Fibroblast of mammary gland (primary cell): ENCODE measurements around the gene YEATS2.

Experiments used
- DNase-seq: peaks from one replicate; pipeline ENCODE4 v3.0.0-alpha.2; 2010; ENCODE audit warnings: low read depth
- H3K4me3 ChIP-seq: 2 replicates; pipeline ENCODE4 v1.5.1; 2011; ENCODE audit warnings: low read depth, mild to moderate bottlenecking, low read length, moderate library complexity; ENCODE audit not compliant: control insufficient read depth
- CTCF ChIP-seq: conservative IDR thresholded peaks from 2 replicates; pipeline ENCODE4 v1.5.1; 2011; ENCODE audit warnings: low read depth, low read length, inconsistent platforms; ENCODE audit not compliant: control insufficient read depth, insufficient read depth

YEATS2 gene

GRCh38 chr3:183845090-183845489 lies 147.5 kb downstream of the YEATS2 start:
- no peak overlapping the region for H3K4me3 ChIP-seq
- DNase-seq: no peak
- no peak for TF ChIP-seq CTCF

GRCh38 chr3:183845608-183846288 lies 148.2 kb downstream of the YEATS2 start:
- DNase-seq: peak; percentile 31
- TF ChIP-seq CTCF: no peak
- H3K4me3 ChIP-seq: no peak overlapping the region

- H3K4me3 ChIP-seq: no peak overlapping the region
- DNase-seq: no peak
- no peak for TF ChIP-seq CTCF
Measured at GRCh38 chr3:183854318-183855035, 156.9 kb downstream of the YEATS2 start.

GRCh38 chr3:183857863-183858262 lies 160.3 kb downstream of the YEATS2 start:
- no peak overlapping the region for H3K4me3 ChIP-seq
- no peak for DNase-seq
- TF ChIP-seq CTCF: no peak
